H1 (cell line): ENCODE results near the gene SNAI1.

ENCODE experiments used
- CHD2 ChIP-seq: IDR thresholded peaks from 2 replicates; pipeline ENCODE4 v1.6.1; 2012; ENCODE audit warnings: low read length, improper control_type of control experiment
- EP300 ChIP-seq, 2 experiments: IDR thresholded peaks; 1 replicate in 1 of 2; 2 replicates in 1 of 2; pipeline ENCODE4 v1.6.1; 2011 to 2012; ENCODE audit warnings: low read depth in 2 of 2, low read length in 2 of 2, mild to moderate bottlenecking in 2 of 2, borderline replicate concordance in 1 of 2, inconsistent platforms in 1 of 2, moderate library complexity in 1 of 2
- NRF1 ChIP-seq: IDR thresholded peaks from 2 replicates; pipeline ENCODE4 v1.6.1; 2011; ENCODE audit warnings: mild to moderate bottlenecking, low read depth, low read length, improper control_type of control experiment
- POLR2A ChIP-seq, 2 experiments: IDR thresholded peaks; 1 replicate in 1 of 2; 2 replicates in 1 of 2; pipeline ENCODE4 v1.6.1; 2011; ENCODE audit warnings: low read depth in 2 of 2, low read length in 2 of 2, mild to moderate bottlenecking in 2 of 2; ENCODE audit errors: control extremely low read depth in 1 of 2
- POLR2AphosphoS5 ChIP-seq: IDR thresholded peaks from 2 replicates; pipeline ENCODE4 v1.6.1; 2011; ENCODE audit warnings: low read depth, low read length
- RNF2 ChIP-seq: fragments of 200-900, 300-1000 bp; sonication (generic); IDR thresholded peaks from 2 replicates; pipeline ENCODE4 v1.7.1; 2016; ENCODE audit warnings: borderline replicate concordance, low read depth, mild to moderate bottlenecking, antibody characterized with exemption, low read length; ENCODE audit not compliant: poor library complexity, severe bottlenecking; ENCODE audit errors: missing control alignments
- SRF ChIP-seq: IDR thresholded peaks from 2 replicates; pipeline ENCODE4 v1.6.1; 2011; ENCODE audit warnings: mild to moderate bottlenecking, low read depth, low read length, moderate library complexity
- TAF1 ChIP-seq: IDR thresholded peaks from 2 replicates; pipeline ENCODE4 v1.6.1; 2011; ENCODE audit warnings: mild to moderate bottlenecking, low read depth, low read length
- USF2 ChIP-seq: IDR thresholded peaks from 2 replicates; pipeline ENCODE4 v1.6.1; 2011; ENCODE audit warnings: low read length, improper control_type of control experiment
- ZNF274 ChIP-seq: IDR thresholded peaks from 2 replicates; pipeline ENCODE4 v1.7.0; 2012; ENCODE audit warnings: low read length, borderline replicate concordance; ENCODE audit errors: extremely low read depth
- TF ChIP-seq, protein P1 (sequence below), 3 experiments: IDR thresholded peaks; 1 replicate in 2 of 3; 2 replicates in 1 of 3; pipeline versions ENCODE4 v1.5.1 to v1.6.1; 2011; ENCODE audit warnings: low read length in 3 of 3, mild to moderate bottlenecking in 3 of 3, inconsistent platforms in 2 of 3, low read depth in 1 of 3, moderate library complexity in 1 of 3; ENCODE audit not compliant: insufficient read depth in 1 of 3; ENCODE audit errors: control extremely low read depth in 1 of 3
- TF ChIP-seq, protein P2 (sequence below): IDR thresholded peaks from 2 replicates; pipeline ENCODE4 v1.6.1; 2012; ENCODE audit warnings: inconsistent platforms

DNA sequence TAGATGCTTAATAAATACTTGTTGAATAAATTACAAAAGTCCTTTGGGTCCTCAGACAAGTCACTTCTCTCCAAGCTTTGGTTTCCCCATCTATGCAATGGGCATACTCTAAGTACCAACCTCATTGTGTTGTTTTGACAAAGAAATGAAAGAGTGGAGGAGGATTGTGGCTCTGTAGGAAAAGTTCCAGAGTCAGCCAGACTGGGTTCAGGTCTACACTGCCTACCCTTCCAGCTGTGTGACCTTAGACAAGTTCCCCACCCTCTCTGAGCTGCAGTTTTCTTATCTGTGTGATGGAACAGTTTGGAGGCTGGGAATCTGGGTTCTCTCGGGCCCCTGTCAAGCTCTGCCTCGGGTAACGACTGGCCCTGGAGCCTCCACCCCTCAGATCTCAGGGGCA, 53.9 kb downstream of the SNAI1 start:
- TF ChIP-seq, protein P1, sequence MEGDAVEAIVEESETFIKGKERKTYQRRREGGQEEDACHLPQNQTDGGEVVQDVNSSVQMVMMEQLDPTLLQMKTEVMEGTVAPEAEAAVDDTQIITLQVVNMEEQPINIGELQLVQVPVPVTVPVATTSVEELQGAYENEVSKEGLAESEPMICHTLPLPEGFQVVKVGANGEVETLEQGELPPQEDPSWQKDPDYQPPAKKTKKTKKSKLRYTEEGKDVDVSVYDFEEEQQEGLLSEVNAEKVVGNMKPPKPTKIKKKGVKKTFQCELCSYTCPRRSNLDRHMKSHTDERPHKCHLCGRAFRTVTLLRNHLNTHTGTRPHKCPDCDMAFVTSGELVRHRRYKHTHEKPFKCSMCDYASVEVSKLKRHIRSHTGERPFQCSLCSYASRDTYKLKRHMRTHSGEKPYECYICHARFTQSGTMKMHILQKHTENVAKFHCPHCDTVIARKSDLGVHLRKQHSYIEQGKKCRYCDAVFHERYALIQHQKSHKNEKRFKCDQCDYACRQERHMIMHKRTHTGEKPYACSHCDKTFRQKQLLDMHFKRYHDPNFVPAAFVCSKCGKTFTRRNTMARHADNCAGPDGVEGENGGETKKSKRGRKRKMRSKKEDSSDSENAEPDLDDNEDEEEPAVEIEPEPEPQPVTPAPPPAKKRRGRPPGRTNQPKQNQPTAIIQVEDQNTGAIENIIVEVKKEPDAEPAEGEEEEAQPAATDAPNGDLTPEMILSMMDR (IDR thresholded peaks at IDR 0.05; ENCODE audit: control extremely low read depth in 1 of 3, insufficient read depth in 1 of 3, low read depth in 1 of 3, low read length in 3 of 3) = no peak
- TF ChIP-seq USF2 (no peak), POLR2AphosphoS5 (no peak), NRF1 (no peak), CHD2 (no peak), SRF (no peak), RNF2 (no peak), POLR2A (IDR thresholded peaks at IDR 0.05; ENCODE audit: control extremely low read depth in 1 of 2, low read depth in 2 of 2, low read length in 2 of 2) (no peak), TAF1 (no peak), ZNF274 (no peak), EP300 (IDR thresholded peaks at IDR 0.05; ENCODE audit: borderline replicate concordance in 1 of 2, low read depth in 2 of 2, low read length in 2 of 2) (no peak)
- TF ChIP-seq, protein P2, sequence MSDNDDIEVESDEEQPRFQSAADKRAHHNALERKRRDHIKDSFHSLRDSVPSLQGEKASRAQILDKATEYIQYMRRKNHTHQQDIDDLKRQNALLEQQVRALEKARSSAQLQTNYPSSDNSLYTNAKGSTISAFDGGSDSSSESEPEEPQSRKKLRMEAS = no peak
